GM23338 (cell line): ENCODE data around the gene CCDC137. TPM values are rescaled to one million over a fixed set of nuclear protein-coding genes. Genes with fewer than 3 reads are reported as not detected.

Experiments used
- ATAC-seq: fragments of 200-7000 bp; cut with Tn5 transposase; 3 replicates; pipeline ENCODE4 v1.9.1; 2020
- DNase-seq: peaks from one replicate; pipeline ENCODE4 v3.0.0-alpha.2; 2015; ENCODE audit warnings: low spot score
- H2AFZ ChIP-seq: fragments of 200-600 bp; sonication (generic); 2 replicates; pipeline ENCODE4 v1.8.0; 2016; ENCODE audit warnings: antibody characterized with exemption, mild to moderate bottlenecking, moderate library complexity
- H3F3A ChIP-seq: fragments of 200-600 bp; sonication (generic); replicated peaks from 2 replicates; pipeline ENCODE4 v1.8.0; 2017; ENCODE audit warnings: antibody characterized with exemption, mixed run types, low read depth
- H3K27ac ChIP-seq: fragments of 200-600 bp; sonication (generic); 2 replicates; pipeline ENCODE4 v1.6.1; 2016; ENCODE audit warnings: low read depth
- H3K27me3 ChIP-seq: fragments of 200-600 bp; sonication (generic); 2 replicates; pipeline ENCODE4 v1.8.0; 2016; ENCODE audit warnings: mild to moderate bottlenecking, mixed run types, moderate library complexity; ENCODE audit not compliant: insufficient read depth
- H3K36me3 ChIP-seq: fragments of 200-600 bp; sonication (generic); 2 replicates; pipeline ENCODE4 v1.8.0; 2016; ENCODE audit warnings: mild to moderate bottlenecking; ENCODE audit not compliant: insufficient read depth
- H3K4me1 ChIP-seq: fragments of 200-600 bp; sonication (generic); 2 replicates; pipeline ENCODE4 v1.8.0; 2016; ENCODE audit warnings: mild to moderate bottlenecking, moderate library complexity; ENCODE audit not compliant: insufficient read depth
- H3K4me2 ChIP-seq: fragments of 200-600 bp; sonication (generic); 2 replicates; pipeline ENCODE4 v1.7.1; 2017; ENCODE audit warnings: mixed run types
- H3K4me3 ChIP-seq: fragments of 200-600 bp; sonication (generic); 2 replicates; pipeline ENCODE4 v1.6.1; 2016; ENCODE audit warnings: mixed run types
- H3K79me2 ChIP-seq: fragments of 200-600 bp; sonication (generic); replicated peaks from 2 replicates; pipeline ENCODE4 v1.8.0; 2017; ENCODE audit warnings: mild to moderate bottlenecking; ENCODE audit not compliant: insufficient read depth
- H3K9me2 ChIP-seq: fragments of 200-600 bp; sonication (generic); 2 replicates; pipeline ENCODE4 v1.8.0; 2017; ENCODE audit not compliant: insufficient read depth
- H4K20me1 ChIP-seq: fragments of 200-600 bp; sonication (generic); replicated peaks from 2 replicates; pipeline ENCODE4 v1.8.0; 2017; ENCODE audit warnings: mild to moderate bottlenecking; ENCODE audit not compliant: insufficient read depth
- H3K27ac Mint-ChIP-seq: 2 replicates; pipeline ENCODE4 v1.8.0; 2020; ENCODE audit warnings: inconsistent platforms, mild to moderate bottlenecking, moderate library complexity, mixed read lengths
- H3K27me3 Mint-ChIP-seq: 3 replicates; pipeline ENCODE4 v1.8.0; 2022; ENCODE audit warnings: low read depth, mild to moderate bottlenecking, moderate library complexity, mixed read lengths, inconsistent platforms; ENCODE audit not compliant: insufficient read depth, poor library complexity
- H3K36me3 Mint-ChIP-seq: 3 replicates; pipeline ENCODE4 v1.8.0; 2021; ENCODE audit warnings: low read depth, mild to moderate bottlenecking, inconsistent platforms, moderate library complexity, mixed read lengths
- H3K4me1 Mint-ChIP-seq: 3 replicates; pipeline ENCODE4 v1.8.0; 2020; ENCODE audit warnings: mild to moderate bottlenecking, inconsistent platforms, mixed read lengths
- H3K4me3 Mint-ChIP-seq: 3 replicates; pipeline ENCODE4 v1.8.0; 2021; ENCODE audit warnings: moderate library complexity, mild to moderate bottlenecking, inconsistent platforms, mixed read lengths
- H3K9me3 Mint-ChIP-seq: 3 replicates; pipeline ENCODE4 v1.8.0; 2020; ENCODE audit warnings: moderate library complexity, mild to moderate bottlenecking, inconsistent platforms, mixed read lengths
- CREB1 ChIP-seq: fragments of 250-450 bp; sonication (Bioruptor Pico); IDR thresholded peaks from 2 replicates; pipeline ENCODE4 v1.5.0; 2020; ENCODE audit warnings: low read depth, mild to moderate bottlenecking, moderate library complexity
- CTCF ChIP-seq, 2 experiments: fragments of 200-600 bp in 1 of 2; sonication (generic) in 1 of 2; conservative IDR thresholded peaks; 2 replicates each; pipeline versions ENCODE4 v1.5.1 to v1.6.1; 2016 to 2017; ENCODE audit warnings: antibody characterized with exemption in 2 of 2, low read depth in 2 of 2, mild to moderate bottlenecking in 2 of 2, moderate library complexity in 1 of 2
- ETS1 ChIP-seq: IDR thresholded peaks from 2 replicates; pipeline ENCODE4 v1.6.1; 2016; ENCODE audit warnings: antibody characterized with exemption
- EZH2 ChIP-seq: fragments of 200-600 bp; sonication (generic); IDR thresholded peaks from one replicate; pipeline ENCODE4 v1.8.0; 2017; ENCODE audit warnings: antibody characterized with exemption, mild to moderate bottlenecking, low read depth; ENCODE audit not compliant: unreplicated experiment
- EZH2phosphoT487 ChIP-seq: fragments of 200-600 bp; sonication (generic); IDR thresholded peaks from one replicate; pipeline ENCODE4 v1.8.1; 2018; ENCODE audit warnings: antibody characterized with exemption; ENCODE audit not compliant: unreplicated experiment
- JUNB ChIP-seq: IDR thresholded peaks from one replicate; pipeline ENCODE4 v1.6.1; 2016; ENCODE audit warnings: antibody characterized with exemption; ENCODE audit not compliant: unreplicated experiment
- POLR2AphosphoS5 ChIP-seq: IDR thresholded peaks from 2 replicates; pipeline ENCODE4 v1.6.1; 2016; ENCODE audit warnings: antibody characterized with exemption, low read depth
- REST ChIP-seq: IDR thresholded peaks from one replicate; pipeline ENCODE4 v1.6.1; 2018; ENCODE audit warnings: antibody characterized with exemption; ENCODE audit not compliant: unreplicated experiment
- STAT1 ChIP-seq: IDR thresholded peaks from one replicate; pipeline ENCODE4 v1.6.1; 2016; ENCODE audit warnings: antibody characterized with exemption; ENCODE audit not compliant: unreplicated experiment
- ZNF114 ChIP-seq: fragments of 250-450 bp; sonication (Bioruptor Pico); IDR thresholded peaks from 2 replicates; pipeline ENCODE4 v1.5.0; 2020; ENCODE audit warnings: mild to moderate bottlenecking, moderate library complexity
- ZNF331 ChIP-seq: fragments of 250-450 bp; sonication (Bioruptor Pico); IDR thresholded peaks from 2 replicates; pipeline ENCODE4 v1.5.0; 2020; ENCODE audit warnings: low read depth, mild to moderate bottlenecking, moderate library complexity
- polyA plus RNA-seq: library from polyadenylated mRNA; unstranded; fragments of >200 nt; fragmentation: Nextera tagmentation; extraction: Ambion mirVana; gene quantifications from 2 replicates; pipeline ENCODE4 v1.2.1, GENCODE V29; 2016
- total RNA-seq: library from RNA; depleted of rRNA; stranded (reverse); fragments of >200 nt; shearing (Covaris generic); gene quantifications from 2 replicates; pipeline ENCODE4 v1.2.3, GENCODE V29; 2014

The CCDC137 gene
- total and polyA plus RNA-seq, 2 experiments from 2014 or later: 26.1 to 73.4 TPM

- TF ChIP-seq STAT1 (no peak), REST (no peak), ZNF114 (CRISPR knock-in tag) (no peak), ETS1 (no peak)
These were observed 27.9 kb upstream of the CCDC137 start (continued) for GRCh38 chr17:81638683-81639082.

- DNase-seq (no peak), ATAC-seq (no peak)
- peaks cover 10% of the 10 kb centered on the region; the same call in 1 of the 2 replicates for H3F3A ChIP-seq
- H3K27me3 ChIP-seq: no peaks in the 10 kb centered on the region
- Mint-ChIP-seq H3K4me1 (peaks cover 9% of the 10 kb centered on the region), H3K27ac (no peak overlapping the region), H3K27me3 (no peaks in the 10 kb centered on the region), H3K4me3 (no peak overlapping the region), H3K9me3 (no peaks in the 10 kb centered on the region; the same call in 1 of the 3 replicates), H3K36me3 (peaks cover 8% of the 10 kb centered on the region; the same call in 1 of the 3 replicates)
- H3K9me2 ChIP-seq: no peaks in the 10 kb centered on the region
- H3K36me3 ChIP-seq: no peaks in the 10 kb centered on the region
- peaks cover 16% of the 10 kb centered on the region for H3K79me2 ChIP-seq
- H3K4me2 ChIP-seq: no peak overlapping the region
- no peak overlapping the region for H3K27ac ChIP-seq
- no peak overlapping the region for H3K4me3 ChIP-seq
- no peak overlapping the region for H2AFZ ChIP-seq
- H3K4me1 ChIP-seq: peaks cover 7% of the 10 kb centered on the region
- peaks cover 13% of the 10 kb centered on the region for H4K20me1 ChIP-seq
- TF ChIP-seq CTCF (conservative IDR thresholded peaks at IDR 0.05; ENCODE audit: low read depth in 2 of 2): no peak
- no peak for TF ChIP-seq JUNB
- no peak for TF ChIP-seq ZNF331 (CRISPR knock-in tag)
- TF ChIP-seq POLR2AphosphoS5: no peak
- no peak for TF ChIP-seq EZH2
- TF ChIP-seq EZH2phosphoT487: no peak
- no peak for TF ChIP-seq CREB1 (CRISPR knock-in tag)
- no peak for TF ChIP-seq ZNF114 (CRISPR knock-in tag)
- no peak for TF ChIP-seq REST
These were observed 26.5 kb upstream of the CCDC137 start for GRCh38 chr17:81640011-81640410.
